MM.1S (cell line): ENCODE data around the gene PRKCE.

Source experiments
- EZH2phosphoT487 ChIP-seq: fragments of 300-600 bp; sonication (generic); IDR thresholded peaks from 2 replicates; pipeline ENCODE4 v1.6.1; 2018; ENCODE audit warnings: antibody characterized with exemption, low read length
- TF ChIP-seq, protein P1 (sequence below): fragments of 300-600 bp; sonication (generic); IDR thresholded peaks from 2 replicates; pipeline ENCODE4 v1.5.1; 2016; ENCODE audit warnings: antibody characterized with exemption, low read length, mixed read lengths

DNA sequence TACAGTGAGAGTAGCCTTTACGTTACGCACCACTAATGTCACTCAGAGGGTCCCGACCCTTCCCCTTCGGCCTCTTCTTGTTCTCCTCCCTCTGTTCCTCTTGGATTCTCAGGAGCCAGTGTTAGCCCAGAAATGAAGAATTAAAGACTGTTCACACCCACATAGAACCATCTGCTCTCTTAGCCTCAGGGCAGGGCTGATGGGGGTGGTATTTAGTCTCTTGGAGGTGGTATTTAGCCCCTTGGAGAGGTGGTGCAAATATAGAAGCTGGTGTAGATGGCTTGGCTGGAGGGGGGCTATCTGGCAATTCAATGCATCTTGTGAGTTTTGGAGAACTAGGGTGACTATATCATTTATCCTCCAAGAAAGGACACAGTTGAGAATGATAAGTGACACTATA, 286.5 kb downstream of the PRKCE start:
- TF ChIP-seq, protein P1, sequence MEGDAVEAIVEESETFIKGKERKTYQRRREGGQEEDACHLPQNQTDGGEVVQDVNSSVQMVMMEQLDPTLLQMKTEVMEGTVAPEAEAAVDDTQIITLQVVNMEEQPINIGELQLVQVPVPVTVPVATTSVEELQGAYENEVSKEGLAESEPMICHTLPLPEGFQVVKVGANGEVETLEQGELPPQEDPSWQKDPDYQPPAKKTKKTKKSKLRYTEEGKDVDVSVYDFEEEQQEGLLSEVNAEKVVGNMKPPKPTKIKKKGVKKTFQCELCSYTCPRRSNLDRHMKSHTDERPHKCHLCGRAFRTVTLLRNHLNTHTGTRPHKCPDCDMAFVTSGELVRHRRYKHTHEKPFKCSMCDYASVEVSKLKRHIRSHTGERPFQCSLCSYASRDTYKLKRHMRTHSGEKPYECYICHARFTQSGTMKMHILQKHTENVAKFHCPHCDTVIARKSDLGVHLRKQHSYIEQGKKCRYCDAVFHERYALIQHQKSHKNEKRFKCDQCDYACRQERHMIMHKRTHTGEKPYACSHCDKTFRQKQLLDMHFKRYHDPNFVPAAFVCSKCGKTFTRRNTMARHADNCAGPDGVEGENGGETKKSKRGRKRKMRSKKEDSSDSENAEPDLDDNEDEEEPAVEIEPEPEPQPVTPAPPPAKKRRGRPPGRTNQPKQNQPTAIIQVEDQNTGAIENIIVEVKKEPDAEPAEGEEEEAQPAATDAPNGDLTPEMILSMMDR = no peak
- no peak for TF ChIP-seq EZH2phosphoT487
